ENCODE results near the gene GLYAT. TPM values are rescaled to one million over a fixed set of nuclear protein-coding genes. Genes with fewer than 3 reads are reported as not detected.

Gene GLYAT
- total RNA-seq, 1 donor from 2014 or later = not detected

GRCh38 chr11:58676563-58677135 lies 55.1 kb downstream of the GLYAT start:
- H3K36me3 ChIP-seq (ENCODE audit: control insufficient read depth, insufficient read depth, low read length) = no peaks in the 10 kb centered on the region
- TF ChIP-seq CTCF (IDR thresholded peaks at IDR 0.05; ENCODE audit: insufficient read depth, low read length, poor library complexity, severe bottlenecking) = no peak
- no peak for DNase-seq (ENCODE audit: low read depth)
- no peak overlapping the region for H3K4me3 ChIP-seq (ENCODE audit: low read depth, low read length)
- H3K27me3 ChIP-seq (ENCODE audit: control insufficient read depth, insufficient read depth, low read length) = no peaks in the 10 kb centered on the region

GRCh38 chr11:58675334-58676155 lies 56.2 kb downstream of the GLYAT start:
- H3K4me3 ChIP-seq (ENCODE audit: low read depth, low read length) = no peak overlapping the region
- TF ChIP-seq CTCF (IDR thresholded peaks at IDR 0.05; ENCODE audit: insufficient read depth, low read length, poor library complexity, severe bottlenecking) = peak; percentile 99
- H3K36me3 ChIP-seq (ENCODE audit: control insufficient read depth, insufficient read depth, low read length) = no peaks in the 10 kb centered on the region
- DNase-seq (ENCODE audit: low read depth) = no peak
- no peaks in the 10 kb centered on the region for H3K27me3 ChIP-seq (ENCODE audit: control insufficient read depth, insufficient read depth, low read length)

- DNase-seq (ENCODE audit: low read depth) = no peak
- no peak for TF ChIP-seq CTCF (IDR thresholded peaks at IDR 0.05; ENCODE audit: insufficient read depth, low read length, poor library complexity, severe bottlenecking)
- Histone ChIP-seq H3K27me3 (ENCODE audit: control insufficient read depth, insufficient read depth, low read length) (no peaks in the 10 kb centered on the region), H3K4me3 (ENCODE audit: low read depth, low read length) (no peak overlapping the region), H3K36me3 (ENCODE audit: control insufficient read depth, insufficient read depth, low read length) (no peaks in the 10 kb centered on the region)
Observed at GRCh38 chr11:58674609-58675008, 57.1 kb downstream of the GLYAT start.

DNA sequence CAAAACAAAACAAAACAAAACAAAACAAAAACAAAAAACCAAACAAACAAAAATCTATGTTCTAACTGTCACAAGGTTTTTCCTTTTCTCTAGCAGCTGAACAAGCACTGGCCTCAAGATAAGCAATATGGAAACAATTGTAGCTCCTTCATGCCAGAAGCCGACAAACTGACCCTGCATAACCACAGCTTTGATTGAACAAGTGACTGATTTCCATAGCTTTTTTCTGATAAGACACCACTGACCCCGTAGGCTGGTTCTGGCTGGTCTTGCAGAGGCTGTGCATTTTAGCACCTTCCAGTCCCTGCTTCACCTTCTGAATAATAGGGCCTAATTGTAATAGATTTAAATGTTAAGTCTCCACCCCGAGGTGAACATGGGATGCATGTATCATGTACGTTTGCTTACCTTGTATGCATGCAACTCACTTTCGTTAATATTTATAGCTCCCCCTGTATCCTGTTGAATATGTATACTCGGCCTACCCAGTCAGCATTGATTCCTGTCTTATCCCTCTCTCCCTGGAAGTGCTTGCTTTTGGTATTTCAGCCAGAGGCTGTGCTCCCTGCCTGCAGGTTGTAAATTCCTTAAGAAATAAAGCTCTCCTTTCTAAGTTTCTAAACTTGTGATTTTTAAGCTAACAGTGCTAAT lies 59.6 kb downstream of the GLYAT start:
- no peaks in the 10 kb centered on the region for H3K27me3 ChIP-seq (ENCODE audit: control insufficient read depth, insufficient read depth, low read length)
- no peak overlapping the region for H3K4me3 ChIP-seq (ENCODE audit: low read depth, low read length)
- no peaks in the 10 kb centered on the region for H3K36me3 ChIP-seq (ENCODE audit: control insufficient read depth, insufficient read depth, low read length)
- no peak for TF ChIP-seq CTCF (IDR thresholded peaks at IDR 0.05; ENCODE audit: insufficient read depth, low read length, poor library complexity, severe bottlenecking)
- DNase-seq (ENCODE audit: low read depth) = no peak

DNA sequence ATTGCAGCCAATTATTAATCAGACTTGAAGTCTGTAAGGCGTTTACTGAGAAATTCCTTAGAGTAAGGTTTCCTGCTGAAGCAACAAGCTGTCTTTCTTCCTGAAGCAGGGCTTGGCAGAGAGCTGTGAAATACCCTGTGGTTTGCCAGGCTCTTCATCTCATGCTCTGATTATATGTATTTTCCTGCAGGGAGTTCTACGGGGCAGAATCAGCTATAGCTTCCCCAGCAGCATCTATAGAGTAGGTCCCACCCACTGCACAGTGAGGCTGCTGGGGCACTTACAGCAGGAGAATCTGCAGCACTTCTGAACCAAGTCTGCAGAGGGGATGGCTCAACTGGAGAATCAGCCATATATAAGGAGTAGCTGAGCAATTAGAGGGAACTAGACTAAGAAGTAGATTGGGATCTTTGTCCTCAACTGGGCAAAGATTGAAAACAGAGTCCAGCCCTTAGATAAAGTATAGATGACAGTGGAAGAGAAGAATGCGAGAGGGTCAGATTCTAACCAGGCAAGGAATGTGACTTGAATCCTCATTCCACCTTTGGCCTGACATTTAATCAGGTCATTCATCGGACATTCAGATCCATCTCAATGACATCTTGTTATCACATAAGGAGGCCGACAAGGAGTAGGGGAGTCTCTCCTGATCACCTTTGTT lies 71.7 kb downstream of the GLYAT start:
- Histone ChIP-seq H3K27me3 (ENCODE audit: control insufficient read depth, insufficient read depth, low read length) (no peaks in the 10 kb centered on the region), H3K36me3 (ENCODE audit: control insufficient read depth, insufficient read depth, low read length) (no peaks in the 10 kb centered on the region), H3K4me3 (ENCODE audit: low read depth, low read length) (no peak overlapping the region)
- no peak for TF ChIP-seq CTCF (IDR thresholded peaks at IDR 0.05; ENCODE audit: insufficient read depth, low read length, poor library complexity, severe bottlenecking)
- DNase-seq (ENCODE audit: low read depth) = no peak
